CD4-positive, alpha-beta memory T cell (primary cell): ENCODE results near the gene EMP1. TPM values are rescaled to one million over a fixed set of nuclear protein-coding genes. Genes with fewer than 3 reads are reported as not detected.

Source experiments
- CTCF ChIA-PET: fragments of 350-600 bp; sonication (Branson Sonifier 250); formaldehyde crosslinking; loops from one replicate; lab custom pipeline; 2021; ENCODE audit warnings: inconsistent platforms; ENCODE audit not compliant: partially characterized antibody; lab: Charles Lee
- POLR2A ChIA-PET: fragments of 350-600 bp; sonication (Branson Sonifier 250); formaldehyde crosslinking; loops from one replicate; lab custom pipeline; 2021; ENCODE audit not compliant: partially characterized antibody; lab: Charles Lee
- DNase-seq, 5 donors: peaks; one replicate each; pipeline versions ENCODE4 v3.0.0 to v3.0.0-alpha.2; 2020 to 2022; ENCODE audit warnings: mixed read lengths in 1 of 5
- H3K27ac ChIP-seq: one replicate; pipeline ENCODE4 v1.7.0; 2013; ENCODE audit warnings: low read depth, low read length
- H3K27me3 ChIP-seq: 2 replicates; pipeline ENCODE4 v1.7.0; 2013; ENCODE audit warnings: mild to moderate bottlenecking, low read length, moderate library complexity; ENCODE audit not compliant: insufficient read depth
- H3K36me3 ChIP-seq: 2 replicates; pipeline ENCODE4 v1.7.0; 2013; ENCODE audit warnings: mild to moderate bottlenecking, low read length, moderate library complexity; ENCODE audit not compliant: insufficient read depth
- H3K4me1 ChIP-seq: 2 replicates; pipeline ENCODE4 v1.7.0; 2013; ENCODE audit warnings: mild to moderate bottlenecking, low read length, moderate library complexity; ENCODE audit not compliant: insufficient read depth
- H3K4me3 ChIP-seq, 2 donors: one replicate each; pipeline ENCODE4 v1.7.0; 2013; ENCODE audit warnings: low read length in 2 of 2, mild to moderate bottlenecking in 1 of 2
- H3K9me3 ChIP-seq, 2 donors: one replicate each; pipeline ENCODE4 v1.7.0; 2013; ENCODE audit warnings: low read length in 2 of 2, control low read depth in 1 of 2; ENCODE audit not compliant: control insufficient read depth in 1 of 2
- H3K27ac Mint-ChIP-seq, 7 donors: one replicate each; pipeline ENCODE4 v1.8.0; 2020 to 2021; ENCODE audit warnings: mixed read lengths in 7 of 7, mild to moderate bottlenecking in 6 of 7, inconsistent platforms in 3 of 7, moderate library complexity in 3 of 7
- H3K27me3 Mint-ChIP-seq, 2 donors: one replicate each; pipeline ENCODE4 v1.8.0; 2020 to 2021; ENCODE audit warnings: mixed read lengths in 2 of 2
- H3K36me3 Mint-ChIP-seq, 2 donors: one replicate each; pipeline ENCODE4 v1.8.0; 2020 to 2021; ENCODE audit warnings: mixed read lengths in 2 of 2, inconsistent platforms in 1 of 2, mild to moderate bottlenecking in 1 of 2
- H3K4me1 Mint-ChIP-seq, 4 donors: one replicate each; pipeline ENCODE4 v1.8.0; 2020 to 2021; ENCODE audit warnings: mixed read lengths in 4 of 4, mild to moderate bottlenecking in 1 of 4
- H3K4me3 Mint-ChIP-seq, 8 donors: one replicate each; pipeline ENCODE4 v1.8.0; 2020 to 2021; ENCODE audit warnings: mixed read lengths in 8 of 8, mild to moderate bottlenecking in 7 of 8, moderate library complexity in 6 of 8, inconsistent platforms in 3 of 8
- H3K9me3 Mint-ChIP-seq, 8 donors: one replicate each; pipeline ENCODE4 v1.8.0; 2020 to 2021; ENCODE audit warnings: mixed read lengths in 8 of 8, mild to moderate bottlenecking in 5 of 8, inconsistent platforms in 3 of 8, moderate library complexity in 1 of 8
- intact Hi-C: fragments of 100-400 bp; cut with micrococcal nuclease; formaldehyde crosslinking; loops from one replicate; pipeline ENCODE4 v1.15.1; 2023
- polyA plus RNA-seq, 2 donors: library from polyadenylated mRNA; unstranded; fragments of 300-500 nt; fragmentation: Illumina TruSeq; gene quantifications; one replicate each; pipeline ENCODE4 v1.2.3, GENCODE V29; 2021
- total RNA-seq, 2 experiments: library from RNA; stranded (reverse); gene quantifications; one replicate each; pipeline ENCODE4 v1.2.3, GENCODE V29; 2021

Gene EMP1
- total RNA-seq, result 1 to 10 TPM; 4.5 to 5.8 TPM
- 1 to 10 TPM in 1 of 2 donors, under 1 TPM in 1; 0.50 to 1.8 TPM for polyA plus RNA-seq

DNA sequence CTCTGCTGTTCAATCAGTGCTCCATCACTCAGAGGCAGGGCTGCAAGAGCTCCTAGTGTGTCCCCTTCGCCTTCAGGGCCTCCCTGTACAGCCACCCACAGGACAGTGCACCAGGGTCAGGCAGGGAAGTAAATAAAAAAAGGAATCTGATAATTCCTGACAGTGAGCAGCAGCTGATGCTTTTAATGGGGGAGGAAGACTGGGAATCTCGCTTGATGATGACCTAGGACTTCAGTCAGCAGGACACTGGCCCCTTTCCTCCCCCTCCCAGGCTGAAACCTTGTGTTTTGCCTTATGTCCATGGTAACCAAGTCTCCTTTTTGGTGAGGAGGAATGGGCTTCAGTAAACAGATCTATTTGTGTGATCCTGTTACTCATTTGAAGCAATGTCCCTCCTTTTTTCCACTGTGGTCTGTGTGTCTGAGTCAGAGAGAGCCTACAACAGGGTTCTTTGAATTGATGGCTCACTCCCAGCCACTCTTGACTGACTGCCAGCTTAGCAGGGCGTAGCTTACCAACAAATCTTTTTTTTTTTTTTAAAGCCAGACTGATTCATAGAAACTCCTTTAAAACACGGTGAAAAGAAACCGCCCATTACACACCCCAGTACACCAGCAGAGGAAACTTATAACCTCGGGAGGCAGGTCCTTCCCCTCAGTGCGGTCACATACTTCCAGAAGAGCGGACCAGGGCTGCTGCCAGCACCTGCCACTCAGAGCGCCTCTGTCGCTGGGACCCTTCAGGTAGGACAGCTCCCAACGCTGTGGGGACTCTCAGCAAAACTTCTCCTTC, at the start of gene EMP1:
Gene EMP1 (plus strand): TSS at position 597 of the 792 bp plus-strand sequence. CDS start 14,785 bp downstream, outside the sequence.
- Histone ChIP-seq H3K4me1 (peaks cover 19% of the 10 kb centered on the region), H3K36me3 (no peaks in the 10 kb centered on the region), H3K9me3 (no peaks in the 10 kb centered on the region), H3K4me3 (peak within 1 kb of the TSS in 1 of 2 donors; percentile 54), H3K27ac (peak within 1 kb of the TSS; percentile 35), H3K27me3 (no peaks in the 10 kb centered on the region)
- no peaks in the 10 kb centered on the region for H3K9me3 Mint-ChIP-seq
- ChIA-PET CTCF (interaction anchor here (0.8 to 3.4 kb wide), 8 partner anchors 11 to 280 kb away, joined by 3 to 29 read pairs (median 3); no protein-coding TSS in a partner anchor), POLR2A (interaction anchor here (1.7 kb wide), 1 partner anchor 94 kb away, joined by 11 read pairs; no protein-coding TSS in a partner anchor)
- peaks cover 19 to 32% (median 25%) of the 10 kb centered on the region in 4 donors for H3K4me1 Mint-ChIP-seq
- peak; percentile 60 to 95 (median 76) for DNase-seq
- no peaks in the 10 kb centered on the region for H3K36me3 Mint-ChIP-seq
- intact Hi-C loops, result loop anchor here (1.0 kb wide), 3 partner anchors 17 to 95 kb away; no protein-coding TSS in a partner anchor
- peak within 1 kb of the TSS; percentile 74 to 96 (median 84) for H3K27ac Mint-ChIP-seq
- peaks cover under 1 to 3% of the 10 kb centered on the region in 2 donors for H3K27me3 Mint-ChIP-seq
- peak within 1 kb of the TSS; percentile 80 to 93 (median 88) for H3K4me3 Mint-ChIP-seq

DNA sequence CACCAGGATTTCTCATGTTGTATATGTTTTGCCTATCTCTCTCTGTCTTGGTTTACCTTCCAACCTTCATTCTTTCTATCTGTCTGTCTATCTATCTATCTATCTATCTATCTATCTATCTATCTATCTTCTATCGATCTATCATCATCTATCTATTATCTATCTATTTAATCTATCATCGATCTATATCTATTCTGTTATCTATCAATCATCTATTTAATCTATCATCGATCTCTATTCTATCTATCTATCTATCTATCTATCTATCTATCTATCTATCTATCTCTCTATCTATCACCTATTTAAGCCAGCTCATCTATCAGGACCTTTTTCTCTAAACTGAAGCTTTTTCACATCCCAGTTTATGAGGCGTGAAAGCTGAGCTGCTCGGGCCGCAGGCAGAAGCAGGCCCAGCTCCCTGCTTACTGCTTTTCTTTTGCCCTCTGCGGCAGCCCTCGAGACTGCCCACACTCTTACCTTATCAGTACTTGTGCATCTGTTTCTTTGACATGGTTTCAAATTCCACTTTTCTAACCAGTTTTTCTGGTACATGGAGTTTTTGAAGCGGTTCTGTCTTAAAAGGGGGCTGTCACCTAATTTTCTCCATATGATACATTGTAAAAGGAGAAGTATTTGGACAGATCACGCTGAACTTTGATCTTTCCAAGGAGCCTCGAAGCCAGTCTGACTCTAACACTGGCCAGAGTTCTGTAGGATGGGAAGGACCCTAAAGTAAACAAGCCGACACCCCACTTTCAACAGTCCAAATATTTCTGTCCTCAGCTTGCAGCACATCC, 48.6 kb upstream of the EMP1 start:
- Histone ChIP-seq H3K27ac (no peak overlapping the region), H3K4me3 (no peak overlapping the region), H3K9me3 (no peaks in the 10 kb centered on the region), H3K4me1 (peaks cover 15% of the 10 kb centered on the region), H3K27me3 (no peaks in the 10 kb centered on the region), H3K36me3 (no peaks in the 10 kb centered on the region)
- Mint-ChIP-seq H3K36me3 (no peaks in the 10 kb centered on the region), H3K4me1 (peaks cover 9 to 24% (median 15%) of the 10 kb centered on the region in 4 donors), H3K27ac (no peak overlapping the region), H3K4me3 (no peak overlapping the region), H3K27me3 (no peaks in the 10 kb centered on the region), H3K9me3 (peaks cover 0 to 3% (median 0%) of the 10 kb centered on the region in 8 donors)
- no peak for DNase-seq
- CTCF ChIA-PET, result interaction anchor here (0.5 to 1.6 kb wide), 3 partner anchors 13 to 64 kb away, joined by 3 to 4 read pairs (median 3); no protein-coding TSS in a partner anchor
- intact Hi-C loops, result no loop called here
- POLR2A ChIA-PET, result no interaction called here

DNA sequence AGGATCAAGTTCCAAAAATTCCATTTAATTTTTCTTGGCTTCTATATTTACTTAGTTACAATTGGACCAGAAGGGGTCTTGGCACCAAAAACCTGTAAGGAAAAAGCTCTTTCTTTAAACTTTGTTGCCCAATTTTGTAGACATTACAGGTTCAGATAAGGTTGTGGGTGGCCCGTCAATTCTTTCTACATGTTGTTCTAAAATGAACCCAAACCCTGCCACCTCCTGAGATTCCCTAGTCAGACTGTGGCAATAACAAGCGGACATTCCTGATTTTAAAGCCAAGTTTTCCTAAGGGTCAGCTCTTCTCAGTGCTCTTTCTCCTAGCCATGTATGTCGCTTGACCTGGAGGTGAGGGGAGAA, 48.1 kb upstream of the EMP1 start:
- Mint-ChIP-seq H3K27me3 (no peaks in the 10 kb centered on the region), H3K4me1 (peaks cover 9 to 21% (median 14%) of the 10 kb centered on the region in 4 donors), H3K27ac (no peak overlapping the region), H3K9me3 (peaks cover 0 to 4% (median 0%) of the 10 kb centered on the region in 8 donors), H3K36me3 (no peaks in the 10 kb centered on the region), H3K4me3 (no peak overlapping the region)
- no peaks in the 10 kb centered on the region for H3K9me3 ChIP-seq
- POLR2A ChIA-PET, result no interaction called here
- H3K27me3 ChIP-seq, result no peaks in the 10 kb centered on the region
- intact Hi-C loops, result no loop called here
- peaks cover 15% of the 10 kb centered on the region for H3K4me1 ChIP-seq
- no peak overlapping the region for H3K4me3 ChIP-seq
- no peak overlapping the region for H3K27ac ChIP-seq
- CTCF ChIA-PET, result interaction anchor here (0.5 to 1.6 kb wide), 3 partner anchors 12 to 64 kb away, joined by 3 to 4 read pairs (median 3); no protein-coding TSS in a partner anchor
- H3K36me3 ChIP-seq, result no peaks in the 10 kb centered on the region
- DNase-seq, result no peak

DNA sequence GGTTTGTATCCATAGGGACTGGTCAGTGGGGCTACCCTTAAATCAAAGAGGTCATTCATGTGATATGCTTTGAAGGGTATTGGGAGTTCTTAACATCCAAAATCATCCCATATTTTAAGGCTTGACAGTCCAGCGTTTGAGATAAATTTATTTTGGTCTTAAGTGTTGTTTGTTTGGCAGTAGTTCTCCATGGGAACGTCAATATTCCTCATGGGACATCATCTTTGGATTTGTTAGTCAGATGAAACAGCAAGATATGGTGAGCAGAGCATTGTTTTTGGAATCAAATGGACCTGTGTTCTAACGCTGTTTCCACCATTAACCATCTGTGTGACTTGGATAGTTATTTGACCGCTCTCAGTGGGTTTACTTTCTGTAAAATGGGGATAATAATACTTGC, 47.1 kb upstream of the EMP1 start:
- no peaks in the 10 kb centered on the region for H3K27me3 ChIP-seq
- H3K4me1 Mint-ChIP-seq, result peaks cover 3 to 11% (median 6%) of the 10 kb centered on the region in 4 donors
- peaks cover 0 to 4% (median 0%) of the 10 kb centered on the region in 8 donors for H3K9me3 Mint-ChIP-seq
- H3K4me3 Mint-ChIP-seq, result no peak overlapping the region
- CTCF ChIA-PET, result interaction anchor here (1.3 to 1.6 kb wide), 2 partner anchors 47 to 51 kb away, joined by 3 to 4 read pairs; partner anchors contain the start of gene EMP1
- POLR2A ChIA-PET, result no interaction called here
- H3K27ac Mint-ChIP-seq, result no peak overlapping the region
- H3K4me1 ChIP-seq, result peaks cover 5% of the 10 kb centered on the region
- H3K36me3 Mint-ChIP-seq, result no peaks in the 10 kb centered on the region
- H3K27me3 Mint-ChIP-seq, result no peaks in the 10 kb centered on the region
- DNase-seq, result no peak
- intact Hi-C loops, result no loop called here
- H3K9me3 ChIP-seq, result no peaks in the 10 kb centered on the region
- H3K4me3 ChIP-seq, result no peak overlapping the region
- no peak overlapping the region for H3K27ac ChIP-seq
- no peaks in the 10 kb centered on the region for H3K36me3 ChIP-seq

GRCh38 chr12:13152281-13152680, 44.2 kb upstream of the EMP1 start:
- intact Hi-C loops, result no loop called here
- Histone ChIP-seq H3K4me1 (no peaks in the 10 kb centered on the region), H3K9me3 (no peaks in the 10 kb centered on the region), H3K4me3 (no peak overlapping the region), H3K27me3 (no peaks in the 10 kb centered on the region), H3K27ac (no peak overlapping the region), H3K36me3 (no peaks in the 10 kb centered on the region)
- Mint-ChIP-seq H3K27me3 (peaks cover 0 to 1% of the 10 kb centered on the region in 2 donors), H3K4me1 (no peaks in the 10 kb centered on the region), H3K9me3 (peaks cover 0 to 3% (median 0%) of the 10 kb centered on the region in 8 donors), H3K36me3 (no peaks in the 10 kb centered on the region), H3K4me3 (no peak overlapping the region), H3K27ac (no peak overlapping the region)
- CTCF ChIA-PET, result interaction anchor here (0.9 to 1.1 kb wide), 2 partner anchors 60 to 236 kb away, joined by 3 read pairs; no protein-coding TSS in a partner anchor
- POLR2A ChIA-PET, result no interaction called here
- DNase-seq, result no peak

DNA sequence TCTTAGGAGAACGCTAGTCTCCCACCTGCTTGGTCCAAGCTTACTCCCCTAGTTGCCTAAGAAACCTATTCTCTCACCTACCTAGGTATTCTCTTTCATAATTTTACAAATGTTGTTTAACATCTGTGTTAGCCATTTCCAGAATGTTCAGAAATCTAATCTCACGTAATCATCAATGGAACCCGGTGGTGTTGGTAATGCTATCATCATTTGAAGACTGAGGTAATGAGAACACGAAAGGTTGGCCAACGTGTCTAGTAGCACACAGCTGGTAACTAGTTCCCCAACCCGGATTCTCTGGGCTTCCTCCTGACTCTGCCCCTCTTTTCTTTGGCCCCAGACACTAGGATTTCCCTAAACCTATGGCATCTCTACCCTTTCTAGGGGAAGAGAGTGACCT, 43.8 kb upstream of the EMP1 start:
- H3K4me1 Mint-ChIP-seq, result no peaks in the 10 kb centered on the region
- peak overlapping the region in 2 of 7 donors; percentile 9 to 24 for H3K27ac Mint-ChIP-seq
- DNase-seq, result no peak
- H3K27me3 Mint-ChIP-seq, result peaks cover 0 to 1% of the 10 kb centered on the region in 2 donors
- Histone ChIP-seq H3K27me3 (no peaks in the 10 kb centered on the region), H3K4me1 (no peaks in the 10 kb centered on the region), H3K9me3 (no peaks in the 10 kb centered on the region), H3K4me3 (no peak overlapping the region), H3K36me3 (no peaks in the 10 kb centered on the region), H3K27ac (no peak overlapping the region)
- no peak overlapping the region for H3K4me3 Mint-ChIP-seq
- ChIA-PET POLR2A (no interaction called here), CTCF (interaction anchor here (0.9 to 1.4 kb wide), 2 partner anchors 37 to 236 kb away, joined by 3 read pairs; no protein-coding TSS in a partner anchor)
- H3K36me3 Mint-ChIP-seq, result no peaks in the 10 kb centered on the region
- peaks cover 0 to 3% (median 0%) of the 10 kb centered on the region in 8 donors for H3K9me3 Mint-ChIP-seq
- intact Hi-C loops, result no loop called here
